GM10266 (cell line): ENCODE results near the gene RSPH4A.
A peak's percentile ranks its signal among the peaks of the same experiment; 100 is the strongest.
"Not testable (repeated sequence)": the region's sequence is repeated elsewhere in the genome, so short reads cannot be mapped to it uniquely, and the experiment has no call there.

Source experiments
- DNase-seq: peaks from one replicate; pipeline ENCODE4 v3.0.0; 2012; ENCODE audit errors: extremely low spot score
- CTCF ChIP-seq: IDR thresholded peaks from 2 replicates; pipeline ENCODE4 v1.5.1; 2012; ENCODE audit warnings: mild to moderate bottlenecking, low read depth; ENCODE audit not compliant: control insufficient read depth, insufficient read depth; ENCODE audit errors: missing control alignments

RSPH4A gene

GRCh38 chr6:116595247-116595646 is 21.0 kb upstream of the RSPH4A start:
- no peak for DNase-seq

GRCh38 chr6:116596815-116597214 is 19.5 kb upstream of the RSPH4A start:
- no peak for DNase-seq
- no peak for TF ChIP-seq CTCF

More at GRCh38 chr6:116595247-116595646, 21.0 kb upstream of the RSPH4A start:
- TF ChIP-seq CTCF, result no peak

GRCh38 chr6:116603916-116604315 is 12.4 kb upstream of the RSPH4A start:
- not testable (repeated sequence) for DNase-seq

- not testable (repeated sequence) for DNase-seq
Measured at GRCh38 chr6:116604868-116605267, 11.4 kb upstream of the RSPH4A start.

GRCh38 chr6:116605935-116606334 is 10.3 kb upstream of the RSPH4A start:
- TF ChIP-seq CTCF, result no peak
- DNase-seq, result no peak

- DNase-seq, result no peak
- TF ChIP-seq CTCF, result no peak
Measured at GRCh38 chr6:116611056-116611455, 5.2 kb upstream of the RSPH4A start.

- TF ChIP-seq CTCF, result no peak
- DNase-seq, result peak; percentile 13
Measured at GRCh38 chr6:116616737-116617053, 416 bp downstream of the RSPH4A start.

- no peak for TF ChIP-seq CTCF
- no peak for DNase-seq
Measured at GRCh38 chr6:116624036-116624805, 7.9 kb downstream of the RSPH4A start.

GRCh38 chr6:116625872-116626271 is 9.6 kb downstream of the RSPH4A start:
- TF ChIP-seq CTCF, result no peak
- DNase-seq, result no peak
